GM13977 (cell line): ENCODE results near the gene SPRED2.

Experiments
- DNase-seq: peaks from one replicate; pipeline ENCODE4 v3.0.0; 2012; ENCODE audit warnings: low spot score
- in situ Hi-C: fragments of 300-500 bp; cut with MboI; formaldehyde crosslinking; loops from one replicate; pipeline ENCODE4 v1.12.0; 2022; ENCODE audit warnings: low sequenced_read_pairs, low pct_unique_long_range_greater_than_20kb, mixed read lengths, inconsistent platforms; ENCODE audit not compliant: unreplicated experiment
- TF ChIP-seq, protein P1 (sequence below): IDR thresholded peaks from 2 replicates; pipeline ENCODE4 v1.5.1; 2012; ENCODE audit warnings: mild to moderate bottlenecking, control low read depth; ENCODE audit not compliant: insufficient read depth; ENCODE audit errors: extremely low read depth, missing control alignments

Gene SPRED2

DNA sequence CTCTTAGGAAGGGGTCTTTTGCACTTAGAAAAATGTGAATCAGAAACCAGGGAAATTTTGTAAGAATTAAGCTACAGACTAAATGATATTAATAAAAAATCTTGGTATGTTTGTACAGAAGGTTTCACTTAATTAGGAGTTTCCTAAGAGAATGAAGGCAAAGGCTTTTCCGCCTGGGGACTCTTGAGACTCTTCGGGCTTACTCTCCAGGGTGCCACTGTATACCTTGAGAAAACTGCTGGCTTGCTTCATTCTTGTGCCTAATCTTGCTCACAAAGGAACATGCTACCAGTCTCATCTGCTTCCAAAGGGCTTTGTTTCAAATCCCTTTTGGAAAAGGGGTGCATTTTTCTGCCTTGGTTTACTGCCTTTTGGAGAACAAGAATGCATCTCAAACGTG is 155.3 kb downstream of the SPRED2 start:
- TF ChIP-seq, protein P1, sequence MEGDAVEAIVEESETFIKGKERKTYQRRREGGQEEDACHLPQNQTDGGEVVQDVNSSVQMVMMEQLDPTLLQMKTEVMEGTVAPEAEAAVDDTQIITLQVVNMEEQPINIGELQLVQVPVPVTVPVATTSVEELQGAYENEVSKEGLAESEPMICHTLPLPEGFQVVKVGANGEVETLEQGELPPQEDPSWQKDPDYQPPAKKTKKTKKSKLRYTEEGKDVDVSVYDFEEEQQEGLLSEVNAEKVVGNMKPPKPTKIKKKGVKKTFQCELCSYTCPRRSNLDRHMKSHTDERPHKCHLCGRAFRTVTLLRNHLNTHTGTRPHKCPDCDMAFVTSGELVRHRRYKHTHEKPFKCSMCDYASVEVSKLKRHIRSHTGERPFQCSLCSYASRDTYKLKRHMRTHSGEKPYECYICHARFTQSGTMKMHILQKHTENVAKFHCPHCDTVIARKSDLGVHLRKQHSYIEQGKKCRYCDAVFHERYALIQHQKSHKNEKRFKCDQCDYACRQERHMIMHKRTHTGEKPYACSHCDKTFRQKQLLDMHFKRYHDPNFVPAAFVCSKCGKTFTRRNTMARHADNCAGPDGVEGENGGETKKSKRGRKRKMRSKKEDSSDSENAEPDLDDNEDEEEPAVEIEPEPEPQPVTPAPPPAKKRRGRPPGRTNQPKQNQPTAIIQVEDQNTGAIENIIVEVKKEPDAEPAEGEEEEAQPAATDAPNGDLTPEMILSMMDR: no peak
- DNase-seq: no peak
- in situ Hi-C loops: no loop called here

DNA sequence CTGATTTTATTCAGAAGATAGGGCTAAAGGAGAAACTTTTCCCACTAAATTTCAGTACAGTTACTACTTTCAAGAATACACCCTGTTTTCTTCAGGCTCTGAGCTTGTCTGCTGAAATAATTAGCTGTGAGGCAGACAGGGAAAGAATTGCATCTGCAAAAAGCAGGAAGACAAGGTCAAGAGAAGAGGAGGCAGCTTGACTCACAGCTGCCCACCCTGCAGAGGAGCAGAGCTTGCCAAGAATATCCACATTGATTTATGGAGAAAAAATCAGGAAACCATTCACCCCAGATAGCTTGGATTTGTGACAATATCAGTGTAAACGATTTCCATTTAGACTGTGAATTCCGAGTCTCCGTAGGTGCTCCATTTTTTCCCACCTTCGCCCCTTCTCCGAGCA is 155.8 kb downstream of the SPRED2 start:
- in situ Hi-C loops: no loop called here
- no peak for DNase-seq
- TF ChIP-seq, protein P1: no peak

DNA sequence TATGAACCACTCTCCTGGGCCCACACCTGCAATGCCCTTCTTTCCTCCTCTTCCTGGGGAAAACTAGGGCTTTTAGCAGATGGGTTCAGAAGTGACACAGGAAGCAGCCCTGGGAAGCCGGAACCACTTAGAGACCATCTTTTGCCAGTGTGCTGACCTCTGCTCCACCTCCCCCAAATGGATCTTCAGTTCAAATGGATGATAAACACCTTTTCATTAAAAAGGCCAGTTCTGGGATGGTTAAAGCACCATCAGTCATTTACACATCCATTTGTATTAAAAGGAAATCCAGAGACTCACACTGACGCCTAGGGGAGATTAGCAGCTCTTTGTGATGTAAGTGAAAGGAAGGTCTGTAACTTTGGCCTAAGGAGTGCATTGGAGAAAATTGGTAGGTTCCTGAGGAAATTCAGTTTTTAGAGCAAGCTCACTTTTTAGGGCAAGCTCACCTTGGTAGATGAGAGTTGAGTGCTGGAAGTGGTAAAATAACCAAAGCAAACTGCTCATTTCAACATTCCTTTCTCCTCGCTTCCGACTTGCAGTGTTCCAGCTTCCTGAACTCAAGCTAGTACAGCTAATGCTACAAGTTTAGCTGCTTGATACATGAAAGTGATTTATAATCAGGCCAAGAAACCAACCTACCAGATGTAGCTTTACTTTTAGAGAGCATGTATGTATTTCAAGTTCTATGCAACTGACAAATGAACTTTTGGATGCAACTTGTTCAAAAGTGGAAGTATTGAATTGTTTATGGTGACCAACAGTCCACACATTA is 157.1 kb downstream of the SPRED2 start:
- DNase-seq: no peak
- TF ChIP-seq, protein P1: no peak
- in situ Hi-C loops: no loop called here

- TF ChIP-seq, protein P1: no peak
- in situ Hi-C loops: no loop called here
- DNase-seq: no peak
Measured at GRCh38 chr2:65273344-65273743, 159.1 kb downstream of the SPRED2 start.

DNA sequence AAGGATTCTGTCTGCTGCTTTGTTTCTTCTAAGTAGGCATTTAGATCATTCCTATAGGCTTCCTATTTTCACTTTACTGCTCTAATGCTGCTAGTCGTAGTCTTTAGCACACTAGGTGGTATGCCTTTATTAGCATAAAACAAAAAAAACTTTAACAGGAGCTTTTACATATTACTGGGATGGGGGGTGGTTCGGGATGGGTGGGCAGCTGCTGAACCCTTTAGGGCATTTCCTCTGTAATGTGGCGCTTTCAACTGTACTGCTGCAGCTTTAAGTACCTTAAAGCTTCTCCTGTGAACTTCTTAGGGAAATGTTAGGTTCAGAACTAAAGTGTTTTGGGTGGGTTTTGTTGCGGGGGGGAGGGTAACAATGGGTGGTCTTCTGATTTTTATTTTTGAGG is 163.4 kb downstream of the SPRED2 start:
- TF ChIP-seq, protein P1: no peak
- in situ Hi-C loops: loop anchor here (10.0 kb wide), 1 partner anchor 286 kb away; no protein-coding TSS in a partner anchor
- no peak for DNase-seq

DNA sequence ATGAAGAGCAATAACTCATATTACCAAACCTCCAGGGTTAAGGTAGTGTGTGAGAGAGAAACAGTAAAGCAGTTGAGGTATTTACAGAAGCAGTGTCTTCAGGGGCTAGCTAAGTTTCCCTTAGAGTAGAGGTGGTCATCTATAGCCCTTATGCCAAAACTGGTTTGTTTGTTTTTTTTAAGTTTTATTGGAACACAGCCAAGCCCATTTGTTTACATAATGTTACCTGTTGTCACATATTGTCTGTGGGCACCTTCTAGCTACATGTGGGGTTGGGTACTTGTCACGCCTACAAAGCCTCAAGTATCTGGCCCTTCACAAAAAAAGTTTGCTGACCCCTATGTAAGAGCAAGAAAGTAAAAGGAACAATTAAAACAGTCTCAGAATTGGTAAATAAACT is 165.4 kb downstream of the SPRED2 start:
- DNase-seq: no peak
- TF ChIP-seq, protein P1: no peak
- in situ Hi-C loops: loop anchor here (10.0 kb wide), 1 partner anchor 288 kb away; no protein-coding TSS in a partner anchor
